ES-I3 (cell line): ENCODE data around the gene PTPDC1.

Experiments used
- H3K36me3 ChIP-seq: 2 replicates; pipeline ENCODE4 v1.6.1; 2013; ENCODE audit warnings: mild to moderate bottlenecking, low read length, control low read depth, moderate library complexity; ENCODE audit not compliant: insufficient read depth
- H3K4me1 ChIP-seq: 2 replicates; pipeline ENCODE4 v1.6.1; 2013; ENCODE audit warnings: mild to moderate bottlenecking, control low read depth, low read length; ENCODE audit not compliant: insufficient read depth
- H3K9ac ChIP-seq: 2 replicates; pipeline ENCODE4 v1.6.1; 2013; ENCODE audit warnings: low read depth, mild to moderate bottlenecking, low read length, moderate library complexity
- H3K9me3 ChIP-seq: 2 replicates; pipeline ENCODE4 v1.6.1; 2013; ENCODE audit warnings: mild to moderate bottlenecking, low read length, moderate library complexity; ENCODE audit not compliant: control insufficient read depth, insufficient read depth

Gene PTPDC1

GRCh38 chr9:94084314-94084713, at the start of gene PTPDC1:
Gene PTPDC1 (plus strand): TSS chr9:94084464. CDS start chr9:94084531, 67 bp downstream.
- Histone ChIP-seq H3K9ac (peak within 1 kb of the TSS; percentile 29; the same call in 1 of the 2 replicates), H3K36me3 (no peaks in the 10 kb centered on the region; the same call in 1 of the 2 replicates), H3K9me3 (no peaks in the 10 kb centered on the region), H3K4me1 (peaks cover 18% of the 10 kb centered on the region)

- Histone ChIP-seq H3K9me3 (no peaks in the 10 kb centered on the region; the same call in 1 of the 2 replicates), H3K36me3 (no peaks in the 10 kb centered on the region), H3K4me1 (no peaks in the 10 kb centered on the region), H3K9ac (no peak overlapping the region)
Observed at GRCh38 chr9:94034511-94034910, 49.8 kb upstream of the PTPDC1 start.

- H3K9ac ChIP-seq: no peak overlapping the region
- H3K9me3 ChIP-seq: no peaks in the 10 kb centered on the region; the same call in 1 of the 2 replicates
- peaks cover 12% of the 10 kb centered on the region; the same call in 1 of the 2 replicates for H3K4me1 ChIP-seq
- H3K36me3 ChIP-seq: no peaks in the 10 kb centered on the region; the same call in 1 of the 2 replicates
Observed at GRCh38 chr9:94039786-94040185, 44.5 kb upstream of the PTPDC1 start.

GRCh38 chr9:94042516-94043360, 41.5 kb upstream of the PTPDC1 start:
- no peaks in the 10 kb centered on the region; the same call in 1 of the 2 replicates for H3K9me3 ChIP-seq
- peaks cover 12% of the 10 kb centered on the region; the same call in 1 of the 2 replicates for H3K4me1 ChIP-seq
- no peaks in the 10 kb centered on the region; the same call in 1 of the 2 replicates for H3K36me3 ChIP-seq
- H3K9ac ChIP-seq: no peak overlapping the region

- H3K9ac ChIP-seq: no peak overlapping the region
- H3K36me3 ChIP-seq: no peaks in the 10 kb centered on the region
- peaks cover 3% of the 10 kb centered on the region; the same call in 1 of the 2 replicates for H3K9me3 ChIP-seq
- H3K4me1 ChIP-seq: no peaks in the 10 kb centered on the region; the same call in 1 of the 2 replicates
Observed at GRCh38 chr9:94054716-94055115, 29.5 kb upstream of the PTPDC1 start.

- Histone ChIP-seq H3K4me1 (no peaks in the 10 kb centered on the region; the same call in 1 of the 2 replicates), H3K9ac (no peak overlapping the region), H3K36me3 (no peaks in the 10 kb centered on the region), H3K9me3 (no peaks in the 10 kb centered on the region)
Observed at GRCh38 chr9:94056442-94056974, 27.8 kb upstream of the PTPDC1 start.

GRCh38 chr9:94057918-94058317, 26.3 kb upstream of the PTPDC1 start:
- Histone ChIP-seq H3K9me3 (peaks cover 3% of the 10 kb centered on the region; the same call in 1 of the 2 replicates), H3K36me3 (no peaks in the 10 kb centered on the region), H3K4me1 (no peaks in the 10 kb centered on the region; the same call in 1 of the 2 replicates), H3K9ac (no peak overlapping the region)

GRCh38 chr9:94061864-94062263, 22.4 kb upstream of the PTPDC1 start:
- Histone ChIP-seq H3K36me3 (no peaks in the 10 kb centered on the region), H3K9me3 (peaks cover 3% of the 10 kb centered on the region; the same call in 1 of the 2 replicates), H3K4me1 (peaks cover 5% of the 10 kb centered on the region; the same call in 1 of the 2 replicates), H3K9ac (no peak overlapping the region)

- H3K36me3 ChIP-seq: no peaks in the 10 kb centered on the region
Observed at GRCh38 chr9:94065535-94065961, 18.7 kb upstream of the PTPDC1 start.

GRCh38 chr9:94068257-94068656, 16.0 kb upstream of the PTPDC1 start:
- H3K36me3 ChIP-seq: no peaks in the 10 kb centered on the region
- H3K4me1 ChIP-seq: peaks cover 5% of the 10 kb centered on the region; the same call in 1 of the 2 replicates
- H3K9me3 ChIP-seq: no peaks in the 10 kb centered on the region
- H3K9ac ChIP-seq: no peak overlapping the region

More at GRCh38 chr9:94065535-94065961, 18.7 kb upstream of the PTPDC1 start:
- H3K4me1 ChIP-seq: peaks cover 5% of the 10 kb centered on the region; the same call in 1 of the 2 replicates
- no peak overlapping the region for H3K9ac ChIP-seq
- H3K9me3 ChIP-seq: peaks cover 3% of the 10 kb centered on the region; the same call in 1 of the 2 replicates

GRCh38 chr9:94076557-94076956, 7.7 kb upstream of the PTPDC1 start:
- no peaks in the 10 kb centered on the region for H3K36me3 ChIP-seq
- H3K4me1 ChIP-seq: 0 out of 2 replicates have a peak, but pooled peaks cover 2% of the 10 kb centered on the region
- no peak overlapping the region for H3K9ac ChIP-seq
- no peaks in the 10 kb centered on the region for H3K9me3 ChIP-seq

- H3K9ac ChIP-seq: no peak overlapping the region
- H3K4me1 ChIP-seq: peaks cover 6% of the 10 kb centered on the region; the same call in 1 of the 2 replicates
- no peaks in the 10 kb centered on the region for H3K9me3 ChIP-seq
- H3K36me3 ChIP-seq: no peaks in the 10 kb centered on the region
Observed at GRCh38 chr9:94078086-94078485, 6.2 kb upstream of the PTPDC1 start.

GRCh38 chr9:94079236-94079635, 5.0 kb upstream of the PTPDC1 start:
- H3K36me3 ChIP-seq: no peaks in the 10 kb centered on the region
- H3K9me3 ChIP-seq: no peaks in the 10 kb centered on the region
- peaks cover 6% of the 10 kb centered on the region; the same call in 1 of the 2 replicates for H3K4me1 ChIP-seq

GRCh38 chr9:94080249-94080648, 4.0 kb upstream of the PTPDC1 start:
- Histone ChIP-seq H3K9ac (no peak overlapping the region), H3K4me1 (peaks cover 14% of the 10 kb centered on the region), H3K36me3 (no peaks in the 10 kb centered on the region), H3K9me3 (no peaks in the 10 kb centered on the region)

More at GRCh38 chr9:94079236-94079635, 5.0 kb upstream of the PTPDC1 start:
- H3K9ac ChIP-seq: no peak overlapping the region
